Bronchial epithelial cell (primary cell): ENCODE measurements around the gene CTU1. TPM values are rescaled to one million over a fixed set of nuclear protein-coding genes. Genes with fewer than 3 reads are reported as not detected.
A peak's percentile ranks its signal among the peaks of the same experiment; 100 is the strongest.

Experiments used
- DNase-seq: peaks from one replicate; pipeline ENCODE4 v3.0.0-alpha.2; 2010; ENCODE audit warnings: low read depth
- FAIRE-seq: peaks from 2 replicates; lab custom pipeline; 2011; peaks lifted over from hg19 to GRCh38; lab: Jason Lieb, UNC
- H3K27me3 ChIP-seq: 2 replicates; pipeline ENCODE4 v1.5.1; 2011; ENCODE audit warnings: low read length; ENCODE audit not compliant: control insufficient read depth, insufficient read depth
- H3K36me3 ChIP-seq: 2 replicates; pipeline ENCODE4 v1.5.1; 2011; ENCODE audit warnings: low read length; ENCODE audit not compliant: control insufficient read depth, insufficient read depth
- H3K4me3 ChIP-seq: 2 replicates; pipeline ENCODE4 v1.5.1; 2011; ENCODE audit warnings: mild to moderate bottlenecking, low read depth, low read length, control low read depth
- CTCF ChIP-seq: IDR thresholded peaks from 2 replicates; pipeline ENCODE4 v1.5.1; 2011; ENCODE audit warnings: mild to moderate bottlenecking, moderate library complexity, low read length, control low read depth, inconsistent platforms; ENCODE audit not compliant: insufficient read depth, severe bottlenecking
- total RNA-seq: library from RNA; depleted of rRNA; stranded (reverse); fragments of >200 nt; gene quantifications from 2 replicates; pipeline ENCODE4 v1.2.1, GENCODE V29; 2014

The CTU1 gene
- total RNA-seq, 1 donor from 2014 or later: 7.6 TPM

DNA sequence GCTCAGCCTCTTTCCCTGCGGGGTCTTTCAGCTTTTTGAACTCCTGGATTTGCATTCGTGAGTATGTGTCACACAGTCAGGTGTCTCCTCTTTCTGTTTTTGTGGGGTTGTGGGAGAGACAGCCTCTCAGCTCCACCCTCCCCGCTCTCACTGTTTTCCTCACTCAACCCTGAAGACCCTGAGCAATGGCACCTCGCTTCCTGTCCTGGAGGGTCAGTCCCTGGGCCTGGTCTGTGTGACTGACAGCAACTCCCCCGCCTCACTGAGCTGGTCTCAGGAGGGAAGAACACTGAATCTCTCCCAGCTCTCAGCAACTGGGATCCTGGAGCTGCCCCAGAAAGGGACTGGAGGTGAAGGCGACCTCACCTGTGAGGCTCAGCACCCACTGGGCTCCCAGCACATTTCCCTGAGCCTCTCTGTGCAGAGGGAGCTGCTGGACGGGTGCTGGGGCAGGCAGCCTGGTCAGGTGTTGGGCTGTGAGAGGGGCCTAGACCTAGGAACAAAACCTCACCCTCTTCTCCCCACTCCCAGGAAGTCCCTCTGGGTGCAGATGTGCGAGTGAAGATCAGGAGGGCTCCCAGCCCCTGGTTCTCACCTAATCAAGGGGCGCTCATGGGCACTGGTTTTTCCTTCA is 29.7 kb upstream of the CTU1 start:
- FAIRE-seq: no peak
- no peak for DNase-seq
- Histone ChIP-seq H3K4me3 (no peak overlapping the region), H3K27me3 (no peaks in the 10 kb centered on the region), H3K36me3 (no peaks in the 10 kb centered on the region)
- TF ChIP-seq CTCF: no peak

GRCh38 chr19:51136851-51137551 is 28.8 kb upstream of the CTU1 start:
- no peaks in the 10 kb centered on the region for H3K27me3 ChIP-seq
- no peak overlapping the region for H3K4me3 ChIP-seq
- H3K36me3 ChIP-seq: no peaks in the 10 kb centered on the region
- DNase-seq (no peak), FAIRE-seq (no peak)
- TF ChIP-seq CTCF: no peak

- no peak for FAIRE-seq
- no peaks in the 10 kb centered on the region for H3K27me3 ChIP-seq
- no peak overlapping the region for H3K4me3 ChIP-seq
- TF ChIP-seq CTCF: no peak
- DNase-seq: no peak
- H3K36me3 ChIP-seq: no peaks in the 10 kb centered on the region
Observed at GRCh38 chr19:51135986-51136762, 28.0 kb upstream of the CTU1 start.

- no peak for FAIRE-seq
- no peak for TF ChIP-seq CTCF
- no peaks in the 10 kb centered on the region for H3K27me3 ChIP-seq
- no peak overlapping the region for H3K4me3 ChIP-seq
- DNase-seq: no peak
- H3K36me3 ChIP-seq: no peaks in the 10 kb centered on the region
Observed at GRCh38 chr19:51135004-51135403, 26.8 kb upstream of the CTU1 start.

DNA sequence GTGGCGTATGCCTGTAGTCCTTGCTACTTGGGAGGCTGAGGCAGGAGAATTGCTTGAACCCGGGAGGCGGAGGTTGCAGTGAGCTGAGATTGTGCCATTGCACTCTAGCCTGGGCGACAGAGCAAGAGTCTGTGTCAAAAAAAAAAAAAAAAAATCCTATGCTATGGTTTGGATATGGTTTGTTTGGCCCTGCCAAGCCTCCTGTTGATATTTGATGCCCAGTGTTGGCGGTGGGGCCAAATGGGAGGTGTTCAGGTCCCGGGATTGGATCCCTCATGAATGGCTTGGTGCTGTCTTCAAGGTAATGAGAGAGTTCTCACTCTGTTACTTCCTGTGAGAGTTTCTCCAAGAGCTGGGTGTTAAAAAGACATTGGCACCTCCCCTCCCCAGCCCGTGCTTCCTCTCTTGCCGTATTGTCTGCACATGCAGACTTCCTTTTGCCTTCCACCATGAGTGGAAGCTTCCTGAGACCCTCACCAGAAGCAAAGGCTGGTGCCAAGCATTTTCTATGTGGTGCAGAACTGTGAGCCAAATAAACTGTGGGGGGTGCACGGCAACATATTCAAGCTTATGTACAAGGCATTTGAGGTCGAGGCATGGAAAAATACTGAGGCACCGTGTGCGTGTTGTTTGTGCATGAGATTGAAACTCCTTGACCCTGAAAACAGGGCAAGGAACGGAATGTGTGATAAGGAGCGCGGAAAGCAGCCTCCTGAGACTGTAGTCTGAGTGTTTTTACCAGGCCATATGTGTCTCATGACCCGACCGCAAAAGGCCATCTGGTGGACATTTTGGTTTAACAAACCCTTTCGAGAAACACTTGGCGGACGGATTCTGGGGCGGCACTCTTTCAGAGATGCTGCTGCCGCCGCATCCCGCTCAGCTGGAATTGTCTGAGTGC is 23.8 kb upstream of the CTU1 start:
- no peak for TF ChIP-seq CTCF
- no peaks in the 10 kb centered on the region for H3K27me3 ChIP-seq
- H3K36me3 ChIP-seq: no peaks in the 10 kb centered on the region
- no peak overlapping the region for H3K4me3 ChIP-seq
- FAIRE-seq (peak; percentile 13), DNase-seq (no peak)
